ENCODE measurements around the gene CASKIN2.
"Not testable (repeated sequence)": the region's sequence is repeated elsewhere in the genome, so short reads cannot be mapped to it uniquely, and the experiment has no call there.

The CASKIN2 gene

GRCh38 chr17:75521290-75521689, 6.0 kb upstream of the CASKIN2 start:
- DNase-seq = no peak

GRCh38 chr17:75520413-75520812, 5.1 kb upstream of the CASKIN2 start:
- DNase-seq = not testable (repeated sequence)

GRCh38 chr17:75518983-75519537, 3.7 kb upstream of the CASKIN2 start:
- DNase-seq = no peak

GRCh38 chr17:75518201-75518600, 2.9 kb upstream of the CASKIN2 start:
- DNase-seq = no peak

- DNase-seq = no peak
Measured at GRCh38 chr17:75517297-75517865, 2.0 kb upstream of the CASKIN2 start.

- DNase-seq = no peak
Measured at GRCh38 chr17:75516619-75517296, 1.4 kb upstream of the CASKIN2 start.

- DNase-seq = peak; percentile 53
Measured at GRCh38 chr17:75516255-75516618, 900 bp upstream of the CASKIN2 start, which contains the start of gene TSEN54. Gene TSEN54, plus strand, starts transcription at chr17:75516528. Its CDS starts 33 bp downstream, at chr17:75516561.

- DNase-seq = no peak
Measured at GRCh38 chr17:75514919-75515495, 330 bp downstream of the CASKIN2 start.

GRCh38 chr17:75514299-75514918, 928 bp downstream of the CASKIN2 start:
- DNase-seq = no peak

- DNase-seq = no peak
Measured at GRCh38 chr17:75513641-75514000, 1.7 kb downstream of the CASKIN2 start.

- no peak for DNase-seq
Measured at GRCh38 chr17:75512926-75513640, 2.3 kb downstream of the CASKIN2 start.

GRCh38 chr17:75511610-75512575, 3.4 kb downstream of the CASKIN2 start:
- DNase-seq = no peak

- DNase-seq = no peak
Measured at GRCh38 chr17:75511270-75511609, 4.1 kb downstream of the CASKIN2 start.

GRCh38 chr17:75509528-75510258, 5.6 kb downstream of the CASKIN2 start:
- DNase-seq = no peak

GRCh38 chr17:75508931-75509361, 6.4 kb downstream of the CASKIN2 start:
- DNase-seq = no peak

GRCh38 chr17:75507733-75508719, 7.3 kb downstream of the CASKIN2 start:
- no peak for DNase-seq

- no peak for DNase-seq
Measured at GRCh38 chr17:75506888-75507287, 8.4 kb downstream of the CASKIN2 start.

GRCh38 chr17:75506134-75506533, 9.2 kb downstream of the CASKIN2 start:
- DNase-seq = no peak

GRCh38 chr17:75505640-75506039, 9.7 kb downstream of the CASKIN2 start:
- no peak for DNase-seq

- DNase-seq = no peak
Measured at GRCh38 chr17:75505152-75505409, 10.3 kb downstream of the CASKIN2 start.
